K562 (cell line): ENCODE results near the gene RFC2. TPM values are rescaled to one million over a fixed set of nuclear protein-coding genes. Genes with fewer than 3 reads are reported as not detected.

Source experiments
- CTBP1 ChIP-seq: fragments of 450-650 bp; IDR thresholded peaks from 2 replicates; pipeline ENCODE4 v1.6.1; 2016; ENCODE audit warnings: borderline replicate concordance
- EGR1 ChIP-seq: fragments of 450-650 bp; conservative IDR thresholded peaks from 2 replicates; pipeline ENCODE4 v1.6.1; 2017; ENCODE audit warnings: mild to moderate bottlenecking
- FOXM1 ChIP-seq, 2 experiments: fragments of 450-650 bp in 1 of 2; sonication (generic) in 1 of 2; formaldehyde crosslinking in 1 of 2; IDR thresholded peaks; 2 replicates each; pipeline versions ENCODE4 v1.6.1 to v1.9.0; 2017 to 2022; ENCODE audit warnings: low read depth in 2 of 2, mild to moderate bottlenecking in 2 of 2, missing genetic modification reagents in 1 of 2, moderate library complexity in 1 of 2
- MTA1 ChIP-seq: fragments of 450-650 bp; IDR thresholded peaks from 2 replicates; pipeline ENCODE4 v1.6.1; 2017; ENCODE audit warnings: borderline replicate concordance
- RB1 ChIP-seq: fragments of 450-650 bp; IDR thresholded peaks from 2 replicates; pipeline ENCODE4 v1.6.1; 2017; ENCODE audit warnings: low read depth, mild to moderate bottlenecking
- SAFB2 ChIP-seq: fragments of 200-400 bp; formaldehyde crosslinking; IDR thresholded peaks from 2 replicates; pipeline ENCODE4 v1.6.1; 2018; ENCODE audit warnings: borderline replicate concordance, low read length, low read depth, moderate library complexity; ENCODE audit not compliant: severe bottlenecking
- SIN3A ChIP-seq, 2 experiments: fragments of 150-350 bp in 1 of 2; IDR thresholded peaks; 2 replicates each; pipeline ENCODE4 v1.6.1; 2011 to 2016; ENCODE audit warnings: borderline replicate concordance in 2 of 2, low read depth in 2 of 2, low read length in 2 of 2, mild to moderate bottlenecking in 2 of 2, moderate library complexity in 2 of 2; ENCODE audit not compliant: control insufficient read depth in 1 of 2
- ZNF12 ChIP-seq: sonication (generic); formaldehyde crosslinking; IDR thresholded peaks from 2 replicates; pipeline ENCODE4 v1.4.0; 2020; ENCODE audit warnings: mild to moderate bottlenecking, missing genetic modification reagents
- ZNF224 ChIP-seq: sonication (generic); formaldehyde crosslinking; IDR thresholded peaks from 2 replicates; pipeline ENCODE4 v1.8.0; 2022; ENCODE audit warnings: mild to moderate bottlenecking, missing genetic modification reagents
- ZNF347 ChIP-seq: fragments of 450-650 bp; formaldehyde crosslinking; IDR thresholded peaks from 2 replicates; pipeline ENCODE4 v1.4.0; 2020; ENCODE audit warnings: low read depth, mild to moderate bottlenecking, moderate library complexity
- polyA plus RNA-seq, 8 experiments: library from polyadenylated mRNA; depleted of rRNA in 4 of 8; stranded (reverse) in 5 of 8; unstranded in 3 of 8; fragments of >200 nt; fragmentation: Nextera tagmentation in 2 of 8; fragmentation: Illumina TruSeq in 1 of 8; extraction: Ambion mirVana in 2 of 8; extraction: Trizol in 1 of 8; gene quantifications; 2 replicates each; pipeline versions ENCODE4 v1.2.1 to v1.2.3, GENCODE V29; 2011 to 2014; ENCODE audit warnings: inconsistent platforms in 1 of 8, missing spikeins in 1 of 8
- total RNA-seq, 7 experiments: library from RNA; depleted of rRNA in 6 of 7; stranded (reverse); fragments of >200 nt in 6 of 7; fragmentation: Illumina TruSeq in 2 of 7; extraction: Trizol in 2 of 7; gene quantifications; 2 replicates each; pipeline versions ENCODE4 v1.2.1 to v1.2.3, GENCODE V29; 2011 to 2021; ENCODE audit warnings: low replicate concordance in 1 of 7
- TF ChIP-seq, protein P1 (sequence below): fragments of 450-650 bp; IDR thresholded peaks from 2 replicates; pipeline ENCODE4 v1.6.1; 2017; ENCODE audit warnings: antibody characterized with exemption, mild to moderate bottlenecking
- TF ChIP-seq, protein P2 (sequence below): fragments of 200-600 bp; sonication (generic); IDR thresholded peaks from one replicate; pipeline ENCODE4 v1.6.1; 2012; ENCODE audit warnings: mild to moderate bottlenecking, low read depth, low read length, inconsistent platforms

RFC2 gene
- total and polyA plus RNA-seq, 9 of the 15 experiments (the other 6 are each of a cell fraction or from before 2014, with no cell fraction given): 32.5 to 161 (median 102) TPM

DNA sequence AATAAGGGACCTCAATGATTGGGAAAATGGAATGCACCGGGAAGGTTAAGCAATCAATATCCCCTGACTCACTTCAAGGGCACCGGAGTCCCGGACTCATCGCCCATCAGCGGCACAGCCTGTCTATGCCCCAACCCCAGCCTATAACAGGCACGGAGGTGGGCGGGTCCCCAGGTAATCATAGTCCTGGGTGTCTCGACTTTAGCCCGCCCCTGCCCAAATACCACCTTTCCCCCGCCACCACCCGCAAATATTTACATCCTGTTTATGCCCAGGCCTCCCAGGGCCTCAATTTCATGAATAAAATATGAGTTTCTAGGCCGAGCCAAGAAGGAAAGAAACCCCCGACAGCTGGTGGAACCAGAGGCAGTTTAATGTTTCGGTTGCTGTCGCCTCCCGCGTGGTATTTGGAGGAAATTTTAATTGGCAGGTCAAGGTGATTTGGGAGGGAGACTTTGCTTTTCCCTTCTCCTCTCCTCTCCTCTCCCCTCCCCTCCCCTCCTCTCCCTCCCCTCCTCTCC lies 15.6 kb upstream of the RFC2 start (continued):
- TF ChIP-seq, protein P1, sequence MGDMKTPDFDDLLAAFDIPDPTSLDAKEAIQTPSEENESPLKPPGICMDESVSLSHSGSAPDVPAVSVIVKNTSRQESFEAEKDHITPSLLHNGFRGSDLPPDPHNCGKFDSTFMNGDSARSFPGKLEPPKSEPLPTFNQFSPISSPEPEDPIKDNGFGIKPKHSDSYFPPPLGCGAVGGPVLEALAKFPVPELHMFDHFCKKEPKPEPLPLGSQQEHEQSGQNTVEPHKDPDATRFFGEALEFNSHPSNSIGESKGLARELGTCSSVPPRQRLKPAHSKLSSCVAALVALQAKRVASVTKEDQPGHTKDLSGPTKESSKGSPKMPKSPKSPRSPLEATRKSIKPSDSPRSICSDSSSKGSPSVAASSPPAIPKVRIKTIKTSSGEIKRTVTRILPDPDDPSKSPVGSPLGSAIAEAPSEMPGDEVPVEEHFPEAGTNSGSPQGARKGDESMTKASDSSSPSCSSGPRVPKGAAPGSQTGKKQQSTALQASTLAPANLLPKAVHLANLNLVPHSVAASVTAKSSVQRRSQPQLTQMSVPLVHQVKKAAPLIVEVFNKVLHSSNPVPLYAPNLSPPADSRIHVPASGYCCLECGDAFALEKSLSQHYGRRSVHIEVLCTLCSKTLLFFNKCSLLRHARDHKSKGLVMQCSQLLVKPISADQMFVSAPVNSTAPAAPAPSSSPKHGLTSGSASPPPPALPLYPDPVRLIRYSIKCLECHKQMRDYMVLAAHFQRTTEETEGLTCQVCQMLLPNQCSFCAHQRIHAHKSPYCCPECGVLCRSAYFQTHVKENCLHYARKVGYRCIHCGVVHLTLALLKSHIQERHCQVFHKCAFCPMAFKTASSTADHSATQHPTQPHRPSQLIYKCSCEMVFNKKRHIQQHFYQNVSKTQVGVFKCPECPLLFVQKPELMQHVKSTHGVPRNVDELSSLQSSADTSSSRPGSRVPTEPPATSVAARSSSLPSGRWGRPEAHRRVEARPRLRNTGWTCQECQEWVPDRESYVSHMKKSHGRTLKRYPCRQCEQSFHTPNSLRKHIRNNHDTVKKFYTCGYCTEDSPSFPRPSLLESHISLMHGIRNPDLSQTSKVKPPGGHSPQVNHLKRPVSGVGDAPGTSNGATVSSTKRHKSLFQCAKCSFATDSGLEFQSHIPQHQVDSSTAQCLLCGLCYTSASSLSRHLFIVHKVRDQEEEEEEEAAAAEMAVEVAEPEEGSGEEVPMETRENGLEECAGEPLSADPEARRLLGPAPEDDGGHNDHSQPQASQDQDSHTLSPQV: no peak
- 0 out of 2 replicates have a peak, but pooled peaks have one; percentile 32 for TF ChIP-seq FOXM1 (IDR thresholded peaks at IDR 0.05; ENCODE audit: low read depth)
- no peak for TF ChIP-seq FOXM1 (CRISPR knock-in tag; IDR thresholded peaks at IDR 0.05; ENCODE audit: low read depth)
- peak; percentile 32 to 44; a peak in 1 of 4 replicates for TF ChIP-seq SIN3A (IDR thresholded peaks at IDR 0.05; ENCODE audit: borderline replicate concordance in 2 of 2, control insufficient read depth in 1 of 2, low read depth in 2 of 2, low read length in 2 of 2)
- 0 out of 2 replicates have a peak, but pooled peaks have one; percentile 49 for TF ChIP-seq ZNF12
- TF ChIP-seq CTBP1: no peak
- 0 out of 2 replicates have a peak, but pooled peaks have one; percentile 14 for TF ChIP-seq MTA1
- TF ChIP-seq, protein P2, sequence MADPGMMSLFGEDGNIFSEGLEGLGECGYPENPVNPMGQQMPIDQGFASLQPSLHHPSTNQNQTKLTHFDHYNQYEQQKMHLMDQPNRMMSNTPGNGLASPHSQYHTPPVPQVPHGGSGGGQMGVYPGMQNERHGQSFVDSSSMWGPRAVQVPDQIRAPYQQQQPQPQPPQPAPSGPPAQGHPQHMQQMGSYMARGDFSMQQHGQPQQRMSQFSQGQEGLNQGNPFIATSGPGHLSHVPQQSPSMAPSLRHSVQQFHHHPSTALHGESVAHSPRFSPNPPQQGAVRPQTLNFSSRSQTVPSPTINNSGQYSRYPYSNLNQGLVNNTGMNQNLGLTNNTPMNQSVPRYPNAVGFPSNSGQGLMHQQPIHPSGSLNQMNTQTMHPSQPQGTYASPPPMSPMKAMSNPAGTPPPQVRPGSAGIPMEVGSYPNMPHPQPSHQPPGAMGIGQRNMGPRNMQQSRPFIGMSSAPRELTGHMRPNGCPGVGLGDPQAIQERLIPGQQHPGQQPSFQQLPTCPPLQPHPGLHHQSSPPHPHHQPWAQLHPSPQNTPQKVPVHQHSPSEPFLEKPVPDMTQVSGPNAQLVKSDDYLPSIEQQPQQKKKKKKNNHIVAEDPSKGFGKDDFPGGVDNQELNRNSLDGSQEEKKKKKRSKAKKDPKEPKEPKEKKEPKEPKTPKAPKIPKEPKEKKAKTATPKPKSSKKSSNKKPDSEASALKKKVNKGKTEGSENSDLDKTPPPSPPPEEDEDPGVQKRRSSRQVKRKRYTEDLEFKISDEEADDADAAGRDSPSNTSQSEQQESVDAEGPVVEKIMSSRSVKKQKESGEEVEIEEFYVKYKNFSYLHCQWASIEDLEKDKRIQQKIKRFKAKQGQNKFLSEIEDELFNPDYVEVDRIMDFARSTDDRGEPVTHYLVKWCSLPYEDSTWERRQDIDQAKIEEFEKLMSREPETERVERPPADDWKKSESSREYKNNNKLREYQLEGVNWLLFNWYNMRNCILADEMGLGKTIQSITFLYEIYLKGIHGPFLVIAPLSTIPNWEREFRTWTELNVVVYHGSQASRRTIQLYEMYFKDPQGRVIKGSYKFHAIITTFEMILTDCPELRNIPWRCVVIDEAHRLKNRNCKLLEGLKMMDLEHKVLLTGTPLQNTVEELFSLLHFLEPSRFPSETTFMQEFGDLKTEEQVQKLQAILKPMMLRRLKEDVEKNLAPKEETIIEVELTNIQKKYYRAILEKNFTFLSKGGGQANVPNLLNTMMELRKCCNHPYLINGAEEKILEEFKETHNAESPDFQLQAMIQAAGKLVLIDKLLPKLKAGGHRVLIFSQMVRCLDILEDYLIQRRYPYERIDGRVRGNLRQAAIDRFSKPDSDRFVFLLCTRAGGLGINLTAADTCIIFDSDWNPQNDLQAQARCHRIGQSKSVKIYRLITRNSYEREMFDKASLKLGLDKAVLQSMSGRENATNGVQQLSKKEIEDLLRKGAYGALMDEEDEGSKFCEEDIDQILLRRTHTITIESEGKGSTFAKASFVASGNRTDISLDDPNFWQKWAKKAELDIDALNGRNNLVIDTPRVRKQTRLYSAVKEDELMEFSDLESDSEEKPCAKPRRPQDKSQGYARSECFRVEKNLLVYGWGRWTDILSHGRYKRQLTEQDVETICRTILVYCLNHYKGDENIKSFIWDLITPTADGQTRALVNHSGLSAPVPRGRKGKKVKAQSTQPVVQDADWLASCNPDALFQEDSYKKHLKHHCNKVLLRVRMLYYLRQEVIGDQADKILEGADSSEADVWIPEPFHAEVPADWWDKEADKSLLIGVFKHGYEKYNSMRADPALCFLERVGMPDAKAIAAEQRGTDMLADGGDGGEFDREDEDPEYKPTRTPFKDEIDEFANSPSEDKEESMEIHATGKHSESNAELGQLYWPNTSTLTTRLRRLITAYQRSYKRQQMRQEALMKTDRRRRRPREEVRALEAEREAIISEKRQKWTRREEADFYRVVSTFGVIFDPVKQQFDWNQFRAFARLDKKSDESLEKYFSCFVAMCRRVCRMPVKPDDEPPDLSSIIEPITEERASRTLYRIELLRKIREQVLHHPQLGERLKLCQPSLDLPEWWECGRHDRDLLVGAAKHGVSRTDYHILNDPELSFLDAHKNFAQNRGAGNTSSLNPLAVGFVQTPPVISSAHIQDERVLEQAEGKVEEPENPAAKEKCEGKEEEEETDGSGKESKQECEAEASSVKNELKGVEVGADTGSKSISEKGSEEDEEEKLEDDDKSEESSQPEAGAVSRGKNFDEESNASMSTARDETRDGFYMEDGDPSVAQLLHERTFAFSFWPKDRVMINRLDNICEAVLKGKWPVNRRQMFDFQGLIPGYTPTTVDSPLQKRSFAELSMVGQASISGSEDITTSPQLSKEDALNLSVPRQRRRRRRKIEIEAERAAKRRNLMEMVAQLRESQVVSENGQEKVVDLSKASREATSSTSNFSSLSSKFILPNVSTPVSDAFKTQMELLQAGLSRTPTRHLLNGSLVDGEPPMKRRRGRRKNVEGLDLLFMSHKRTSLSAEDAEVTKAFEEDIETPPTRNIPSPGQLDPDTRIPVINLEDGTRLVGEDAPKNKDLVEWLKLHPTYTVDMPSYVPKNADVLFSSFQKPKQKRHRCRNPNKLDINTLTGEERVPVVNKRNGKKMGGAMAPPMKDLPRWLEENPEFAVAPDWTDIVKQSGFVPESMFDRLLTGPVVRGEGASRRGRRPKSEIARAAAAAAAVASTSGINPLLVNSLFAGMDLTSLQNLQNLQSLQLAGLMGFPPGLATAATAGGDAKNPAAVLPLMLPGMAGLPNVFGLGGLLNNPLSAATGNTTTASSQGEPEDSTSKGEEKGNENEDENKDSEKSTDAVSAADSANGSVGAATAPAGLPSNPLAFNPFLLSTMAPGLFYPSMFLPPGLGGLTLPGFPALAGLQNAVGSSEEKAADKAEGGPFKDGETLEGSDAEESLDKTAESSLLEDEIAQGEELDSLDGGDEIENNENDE: no peak
- no peak for TF ChIP-seq ZNF347 (CRISPR knock-in tag)
- peak; percentile 47 for TF ChIP-seq EGR1
- TF ChIP-seq ZNF224 (CRISPR knock-in tag): no peak
- TF ChIP-seq SAFB2: no peak
- no peak for TF ChIP-seq RB1
